Keratinocyte (primary cell): Measurements from ENCODE around the gene FANCC. TPM values are rescaled to one million over a fixed set of nuclear protein-coding genes. Genes with fewer than 3 reads are reported as not detected.
A peak's percentile ranks its signal among the peaks of the same experiment; 100 is the strongest.

Source experiments
- DNase-seq: peaks from one replicate; pipeline ENCODE4 v3.0.0-alpha.2; 2011; ENCODE audit warnings: low read depth, missing footprints, low spot score
- FAIRE-seq: peaks from 2 replicates; lab custom pipeline; 2011; peaks lifted over from hg19 to GRCh38; lab: Jason Lieb, UNC
- H2AFZ ChIP-seq: 2 replicates; pipeline ENCODE4 v1.6.0; 2012; ENCODE audit warnings: low read length, control low read depth, inconsistent platforms; ENCODE audit not compliant: control insufficient read depth
- H3K27ac ChIP-seq: 2 replicates; pipeline ENCODE4 v1.5.1; 2011; ENCODE audit warnings: low read length; ENCODE audit not compliant: control insufficient read depth, insufficient read depth
- H3K27me3 ChIP-seq: 3 replicates; pipeline ENCODE4 v1.6.0; 2011; ENCODE audit warnings: low read length; ENCODE audit not compliant: control insufficient read depth, insufficient read depth; ENCODE audit errors: extremely low read depth
- H3K36me3 ChIP-seq, 2 experiments: 2 replicates in 1 of 2; 3 replicates in 1 of 2; pipeline ENCODE4 v1.5.1; 2011; ENCODE audit warnings: low read length in 2 of 2, mild to moderate bottlenecking in 1 of 2; ENCODE audit not compliant: control insufficient read depth in 2 of 2, insufficient read depth in 2 of 2; ENCODE audit errors: extremely low read depth in 1 of 2
- H3K4me1 ChIP-seq: 3 replicates; pipeline ENCODE4 v1.5.1; 2011; ENCODE audit warnings: low read length; ENCODE audit not compliant: control insufficient read depth, insufficient read depth; ENCODE audit errors: extremely low read depth
- H3K4me2 ChIP-seq: 3 replicates; pipeline ENCODE4 v1.6.0; 2011; ENCODE audit warnings: low read depth, low read length; ENCODE audit not compliant: control insufficient read depth, insufficient read depth; ENCODE audit errors: extremely low read depth
- H3K4me3 ChIP-seq, 3 experiments: fragments of 200-600 bp in 1 of 3; sonication (generic) in 1 of 3; 2 replicates in 2 of 3; 3 replicates in 1 of 3; pipeline ENCODE4 v1.5.1; 2011 to 2016; ENCODE audit warnings: low read length in 3 of 3, mild to moderate bottlenecking in 3 of 3, control low read depth in 2 of 3, inconsistent platforms in 1 of 3, low read depth in 1 of 3, mixed read lengths in 1 of 3, mixed run types in 1 of 3, moderate library complexity in 1 of 3; ENCODE audit not compliant: control insufficient read depth in 2 of 3, insufficient read depth in 2 of 3; ENCODE audit errors: extremely low read depth in 1 of 3
- H3K79me2 ChIP-seq: 2 replicates; pipeline ENCODE4 v1.6.0; 2012; ENCODE audit warnings: low read length; ENCODE audit not compliant: control insufficient read depth, insufficient read depth
- H3K9ac ChIP-seq: 3 replicates; pipeline ENCODE4 v1.6.0; 2011; ENCODE audit warnings: low read length; ENCODE audit not compliant: control insufficient read depth, insufficient read depth; ENCODE audit errors: extremely low read depth
- H3K9me1 ChIP-seq: 3 replicates; pipeline ENCODE4 v1.6.0; 2011; ENCODE audit warnings: low read length; ENCODE audit not compliant: control insufficient read depth, insufficient read depth; ENCODE audit errors: extremely low read depth
- H3K9me3 ChIP-seq: 2 replicates; pipeline ENCODE4 v1.5.1; 2012; ENCODE audit warnings: low read depth, low read length; ENCODE audit not compliant: control insufficient read depth
- H4K20me1 ChIP-seq: 3 replicates; pipeline ENCODE4 v1.6.0; 2011; ENCODE audit warnings: low read length; ENCODE audit not compliant: control insufficient read depth, insufficient read depth; ENCODE audit errors: extremely low read depth
- CTCF ChIP-seq, 3 experiments: IDR thresholded peaks in 1 of 3; conservative IDR thresholded peaks in 1 of 3; optimal IDR thresholded peaks in 1 of 3; 2 replicates in 2 of 3; 3 replicates in 1 of 3; pipeline versions ENCODE3 to v1.5.1; 2011; ENCODE audit warnings: low read length in 3 of 3, mild to moderate bottlenecking in 3 of 3, moderate library complexity in 2 of 3, control low read depth in 1 of 3, inconsistent platforms in 1 of 3; ENCODE audit not compliant: insufficient read depth in 2 of 3; ENCODE audit errors: extremely low read depth in 1 of 3
- EZH2 ChIP-seq: IDR thresholded peaks from one replicate; pipeline ENCODE4 v1.6.1; 2012; ENCODE audit warnings: inconsistent platforms, mild to moderate bottlenecking, low read length, moderate library complexity
- dilution Hi-C: fragments of 300-500 bp; cut with MboI; formaldehyde crosslinking; loops from one replicate; pipeline ENCODE4 v1.7.0; 2020; ENCODE audit warnings: low sequenced_read_pairs; ENCODE audit not compliant: extremely low pct_ligation_motif_present
- polyA minus RNA-seq, 3 experiments: library from RNA; depleted of rRNA, polyadenylated mRNA; stranded (reverse); fragments of >200 nt; gene quantifications; 1 replicate in 1 of 3; 2 replicates in 1 of 3; 3 replicates in 1 of 3; pipeline ENCODE4 v1.2.3, GENCODE V29; 2011
- polyA plus RNA-seq, 5 experiments: library from polyadenylated mRNA; depleted of rRNA in 3 of 5; stranded (reverse) in 3 of 5; stranded (forward) in 1 of 5; unstranded in 1 of 5; fragments of >200 nt; gene quantifications; 1 replicate in 1 of 5; 2 replicates in 3 of 5; 3 replicates in 1 of 5; pipeline versions ENCODE4 v1.2.1 to v1.2.3, GENCODE V29; 2011 to 2012; ENCODE audit warnings: missing spikeins in 2 of 5, low read depth in 1 of 5, low replicate concordance in 1 of 5

Gene FANCC
- polyA plus RNA-seq: 4.8 to 8.3 TPM (median 8.1 TPM) in 3 replicates
- 3.7 TPM for polyA plus RNA-seq (2011; ENCODE audit: low read depth)
- polyA plus RNA-seq (2011; cell fraction: cytosol; rRNA removed): 3.7 and 7.0 TPM in 2 replicates
- polyA plus RNA-seq (2011; cell fraction: nucleus; rRNA removed): 5.7 and 6.4 TPM in 2 replicates
- polyA plus RNA-seq (2012; ENCODE audit: low replicate concordance): 3.7 and 6.1 TPM in 2 replicates
- polyA minus RNA-seq: 7.7 to 11.1 TPM (median 10.3 TPM) in 3 replicates
- 5.0 TPM for polyA minus RNA-seq (2011; cell fraction: cytosol; rRNA and poly(A)+ RNA removed)
- 6.0 and 11.2 TPM in 2 replicates for polyA minus RNA-seq (2011; cell fraction: nucleus; rRNA and poly(A)+ RNA removed)

GRCh38 chr9:95317119-95317892 is at the start of gene FANCC:
FANCC (minus strand) TSS chr9:95317709; CDS start chr9:95249291, 68,418 bp downstream.
- H3K36me3 ChIP-seq: no peaks in the 10 kb centered on the region
- TF ChIP-seq CTCF (optimal IDR thresholded peaks at IDR 0.05 in 1 of 3, IDR thresholded peaks at IDR 0.05 in 1 of 3, conservative IDR thresholded peaks at IDR 0.05 in 1 of 3; ENCODE audit: extremely low read depth in 1 of 3, insufficient read depth in 2 of 3, low read length in 3 of 3) (no peak), EZH2 (no peak)
- H3K9me1 ChIP-seq: no peaks in the 10 kb centered on the region
- H3K9me3 ChIP-seq: no peaks in the 10 kb centered on the region
- FAIRE-seq: no peak
- peak within 1 kb of the TSS; percentile 96 for H3K9ac ChIP-seq
- dilution Hi-C loops: no loop called here
- H3K4me3 ChIP-seq: peak within 1 kb of the TSS; percentile 73 to 90 (median 85)
- peak within 1 kb of the TSS; percentile 92 for H3K27ac ChIP-seq
- H3K79me2 ChIP-seq: peaks cover 11% of the 10 kb centered on the region
- H3K27me3 ChIP-seq: no peaks in the 10 kb centered on the region
- H3K4me1 ChIP-seq: peaks cover 18% of the 10 kb centered on the region
- peak; percentile 36 for DNase-seq
- peak within 1 kb of the TSS; percentile 97 for H2AFZ ChIP-seq
- H3K4me2 ChIP-seq: peak within 1 kb of the TSS; percentile 93
- H4K20me1 ChIP-seq: no peaks in the 10 kb centered on the region

GRCh38 chr9:95366731-95367325 is 49.3 kb upstream of the FANCC start:
- H3K36me3 ChIP-seq: no peaks in the 10 kb centered on the region
- TF ChIP-seq CTCF (optimal IDR thresholded peaks at IDR 0.05 in 1 of 3, IDR thresholded peaks at IDR 0.05 in 1 of 3, conservative IDR thresholded peaks at IDR 0.05 in 1 of 3; ENCODE audit: extremely low read depth in 1 of 3, insufficient read depth in 2 of 3, low read length in 3 of 3) (no peak), EZH2 (no peak)
- no peaks in the 10 kb centered on the region for H3K9me1 ChIP-seq

More at GRCh38 chr9:95366731-95367325, 49.3 kb upstream of the FANCC start:
- Histone ChIP-seq H4K20me1 (no peaks in the 10 kb centered on the region), H3K27ac (no peak overlapping the region), H3K27me3 (peaks cover 9% of the 10 kb centered on the region), H3K4me2 (no peak overlapping the region), H3K4me3 (no peak overlapping the region), H3K4me1 (no peaks in the 10 kb centered on the region), H3K9me3 (no peaks in the 10 kb centered on the region), H3K79me2 (no peaks in the 10 kb centered on the region), H2AFZ (no peak overlapping the region), H3K9ac (no peak overlapping the region)
- no peak for FAIRE-seq
- dilution Hi-C loops: no loop called here
- DNase-seq: no peak
